Hepatocyte (in vitro differentiated cells): ENCODE data around the gene SPAAR.

Experiments
- CTCF ChIP-seq: fragments of 200-600 bp; sonication (generic); IDR thresholded peaks from 2 replicates; pipeline ENCODE4 v1.5.1; 2016; ENCODE audit warnings: antibody characterized with exemption, mild to moderate bottlenecking; ENCODE audit not compliant: poor library complexity
- EZH2 ChIP-seq: fragments of 200-600 bp; sonication (generic); IDR thresholded peaks from 2 replicates; pipeline ENCODE4 v1.6.1; 2016; ENCODE audit warnings: antibody characterized with exemption, mild to moderate bottlenecking, borderline replicate concordance
- EZH2phosphoT487 ChIP-seq: fragments of 200-600 bp; sonication (generic); IDR thresholded peaks from one replicate; pipeline ENCODE4 v1.6.1; 2018; ENCODE audit warnings: antibody characterized with exemption, mild to moderate bottlenecking, low read depth, moderate library complexity; ENCODE audit not compliant: unreplicated experiment, severe bottlenecking

GRCh38 chr9:35899021-35899420 is 10.3 kb upstream of the SPAAR start:
- no peak for TF ChIP-seq CTCF
- TF ChIP-seq EZH2, result no peak
- TF ChIP-seq EZH2phosphoT487, result no peak
